ENCODE results near the gene ATP9B.
"Not testable (repeated sequence)": the region's sequence is repeated elsewhere in the genome, so short reads cannot be mapped to it uniquely, and the experiment has no call there.

Gene ATP9B

DNA sequence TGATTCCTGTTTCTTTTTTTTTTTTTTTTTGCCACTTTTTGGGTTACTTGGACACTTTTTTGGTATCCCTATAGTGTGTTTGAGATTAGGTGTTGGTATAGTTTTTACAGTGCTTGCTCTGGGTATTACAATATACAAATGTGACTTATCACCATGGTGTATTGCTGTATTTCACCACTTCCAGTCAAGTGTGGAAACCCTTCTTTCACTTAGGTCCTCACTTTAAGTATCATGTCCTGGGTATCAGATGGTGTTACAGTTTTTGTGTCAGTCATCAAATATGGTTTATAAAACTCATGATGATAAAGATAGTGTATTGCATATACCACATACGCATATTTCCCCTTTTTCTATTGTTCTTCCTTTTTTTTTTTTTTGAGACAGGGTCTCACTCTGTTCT lies 1.8 kb downstream of the ATP9B start:
- no peak for DNase-seq

DNA sequence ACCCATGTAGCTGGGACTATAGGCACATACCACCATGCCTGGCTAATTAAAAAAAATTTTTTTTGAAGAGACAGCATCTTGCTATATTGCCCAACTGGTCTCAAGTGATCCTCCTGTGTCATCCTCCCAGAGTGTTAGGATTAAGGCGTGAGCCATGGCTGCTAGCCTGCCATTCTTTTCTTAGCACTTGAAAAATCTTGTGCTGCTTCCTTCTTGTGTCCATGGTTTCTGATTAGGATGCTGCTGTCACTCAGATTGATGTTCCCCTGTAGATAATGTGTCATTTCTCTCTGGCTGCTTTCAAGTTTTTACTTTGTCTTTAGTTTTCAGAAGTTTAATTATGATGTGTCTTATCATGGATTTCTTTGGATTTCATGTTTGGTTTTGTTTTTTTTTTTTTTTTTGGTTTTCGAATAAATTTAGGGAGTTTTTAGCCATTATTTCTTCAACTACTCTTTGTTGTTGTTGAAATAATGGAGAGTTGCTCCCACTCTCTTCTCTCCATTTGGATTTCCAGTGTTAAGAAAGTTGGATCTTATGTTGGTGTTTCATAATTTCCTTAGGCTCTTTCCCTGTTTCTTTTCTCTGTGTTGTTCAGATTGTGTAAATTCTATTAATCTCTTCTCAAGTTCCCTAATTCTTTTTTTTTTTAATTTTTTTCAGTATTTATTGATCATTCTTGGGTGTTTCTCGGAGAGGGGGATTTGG lies 2.5 kb downstream of the ATP9B start:
- DNase-seq: no peak

DNA sequence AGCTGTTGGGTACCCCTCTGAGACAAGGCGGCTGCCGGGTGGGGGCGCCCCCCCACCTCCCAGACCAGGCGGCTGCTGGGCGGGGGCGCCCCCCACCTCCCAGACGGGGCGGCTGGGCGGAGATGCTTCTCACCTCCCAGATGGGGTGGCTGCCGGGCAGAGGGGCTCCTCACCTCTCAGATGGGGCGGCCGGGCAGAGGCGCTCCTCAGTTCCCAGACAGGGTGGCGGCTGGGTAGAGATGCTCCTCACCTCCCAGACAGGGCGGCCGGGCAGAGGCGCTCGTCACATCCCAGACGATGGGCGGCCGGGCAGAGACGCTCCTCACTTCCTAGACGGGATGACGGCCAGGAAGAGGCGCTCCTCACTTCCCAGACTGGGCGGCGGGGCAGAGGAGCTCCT lies 3.5 kb downstream of the ATP9B start:
- not testable (repeated sequence) for DNase-seq

DNA sequence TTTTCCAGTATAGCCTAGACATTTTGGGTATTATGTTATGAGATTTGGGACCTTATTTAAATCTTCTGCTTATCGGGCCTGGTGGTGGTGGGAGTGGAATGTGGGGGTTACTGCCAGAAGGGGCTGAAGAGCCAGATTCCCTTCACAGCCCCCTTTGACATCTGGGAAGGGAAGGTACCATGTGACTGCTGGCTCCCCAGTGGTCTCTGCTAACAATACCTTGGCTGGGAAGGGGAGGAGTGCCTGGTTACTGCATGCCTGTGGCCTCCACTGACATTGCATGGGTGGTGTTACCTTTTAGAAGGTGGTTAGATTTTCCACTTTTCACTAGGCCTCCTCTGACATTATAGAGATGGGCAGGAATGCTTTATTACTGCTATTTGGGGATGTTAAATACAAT lies 8.0 kb downstream of the ATP9B start:
- no peak for DNase-seq

DNA sequence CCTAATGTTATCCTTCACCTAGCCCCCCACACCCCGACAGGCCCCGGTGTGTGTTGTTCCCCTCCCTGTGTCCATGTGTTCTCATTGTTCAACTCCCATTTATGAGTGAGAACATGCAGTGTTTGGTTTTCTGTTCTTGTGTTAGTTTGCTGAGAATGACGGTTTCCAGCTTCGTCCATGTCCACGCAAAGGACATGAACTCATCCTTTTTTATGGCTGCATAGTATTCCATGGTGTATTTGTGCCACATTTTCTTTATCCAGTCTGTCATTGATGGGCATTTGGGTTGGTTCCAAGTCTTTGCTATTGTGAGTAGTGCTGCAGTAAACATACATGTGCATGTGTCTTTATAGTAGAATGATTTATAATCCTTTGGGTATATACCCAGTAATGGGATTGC lies 9.6 kb downstream of the ATP9B start:
- not testable (repeated sequence) for DNase-seq

DNA sequence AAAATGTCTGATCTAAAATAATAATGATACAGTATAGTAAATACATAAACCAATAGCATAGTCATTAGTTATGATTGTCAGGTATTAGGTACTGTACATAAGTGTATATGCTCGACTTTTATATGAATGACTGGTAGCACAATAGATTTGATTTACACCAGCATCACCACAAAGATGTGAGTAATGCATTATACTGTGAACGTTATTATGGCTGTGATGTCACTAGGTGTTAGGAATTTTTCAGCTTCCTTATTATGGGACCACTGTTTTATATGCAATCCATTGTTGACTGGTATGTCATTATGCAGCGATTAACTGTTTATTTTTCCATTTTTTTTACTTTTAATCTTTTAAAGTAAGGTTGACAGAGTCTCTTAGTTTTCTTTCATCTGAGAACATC lies 23.7 kb downstream of the ATP9B start:
- no peak for DNase-seq

DNA sequence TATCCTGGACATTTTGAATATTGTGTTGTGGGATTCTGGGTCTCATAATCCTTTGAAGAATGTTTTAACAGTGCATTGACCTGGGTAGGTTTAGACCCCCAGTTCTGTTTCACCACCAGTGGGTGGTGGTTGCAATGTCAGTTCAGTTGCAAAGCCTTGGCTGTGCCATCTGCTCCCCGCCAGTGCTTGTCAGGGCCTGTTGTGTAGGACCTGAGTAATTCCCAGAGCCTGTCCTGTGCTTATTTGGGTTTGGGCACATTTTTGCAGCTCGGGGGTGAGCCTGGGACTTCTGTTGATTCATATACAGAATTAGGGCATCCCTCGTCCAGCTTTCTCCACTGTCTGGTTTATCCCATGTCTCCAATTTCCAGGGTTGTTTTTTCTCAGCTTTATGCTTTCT lies 24.8 kb downstream of the ATP9B start:
- no peak for DNase-seq

DNA sequence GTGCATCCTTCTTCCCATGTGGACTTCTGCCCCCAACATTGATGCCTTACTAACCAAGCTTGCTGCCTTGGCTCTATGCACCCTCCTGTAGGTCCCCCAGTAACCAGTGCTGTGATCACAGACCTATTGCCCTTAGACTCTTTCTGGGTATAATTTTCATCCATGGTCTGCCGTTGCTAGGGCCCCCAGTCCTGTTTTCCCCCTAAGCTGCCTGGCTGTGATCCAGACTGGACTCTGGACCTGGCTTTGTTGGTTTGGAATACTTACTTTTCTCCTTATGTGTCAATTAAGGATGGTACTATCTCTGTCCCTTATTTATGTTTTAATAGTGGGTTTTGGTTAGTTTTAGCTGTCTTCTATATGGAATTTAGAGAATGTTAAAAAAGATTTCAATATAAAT lies 26.0 kb downstream of the ATP9B start:
- DNase-seq: no peak

DNA sequence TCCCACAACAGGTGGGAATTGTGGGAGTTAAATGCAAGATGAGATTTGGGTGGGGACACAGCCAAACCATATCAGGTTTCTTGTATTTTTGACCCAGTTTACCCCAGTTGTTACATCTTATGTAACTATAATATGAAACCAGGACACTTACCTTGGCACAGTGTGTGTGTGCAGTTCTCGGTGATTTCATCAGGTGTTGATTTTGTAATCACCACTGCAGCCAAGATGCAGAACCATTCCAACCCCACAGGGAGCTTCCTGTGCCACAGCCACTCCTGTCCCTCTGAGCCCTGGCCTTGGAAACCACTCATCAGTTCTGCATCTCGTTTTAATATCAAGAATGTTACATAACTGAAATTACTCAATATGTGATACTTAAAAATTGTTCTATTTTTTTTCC lies 31.8 kb downstream of the ATP9B start:
- no peak for DNase-seq

DNA sequence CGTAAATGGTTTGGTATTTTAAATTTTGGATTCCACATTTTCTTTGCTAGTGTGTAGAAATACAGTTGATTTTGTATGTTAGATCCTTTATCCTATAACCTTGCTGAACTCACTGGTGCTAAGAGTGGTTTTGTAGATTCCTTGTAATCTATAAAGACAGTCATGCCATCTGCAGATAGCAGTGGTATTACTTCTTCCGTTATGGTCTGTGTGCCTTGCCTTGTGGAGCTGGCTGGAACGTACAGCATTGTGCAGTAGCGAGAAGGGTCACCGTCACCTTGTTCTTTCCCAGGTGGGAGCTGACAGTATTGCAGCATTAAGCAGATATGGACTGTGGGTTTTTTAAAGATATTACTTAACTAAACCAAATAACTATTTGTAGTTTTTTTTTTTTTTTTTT lies 33.7 kb downstream of the ATP9B start:
- no peak for DNase-seq

DNA sequence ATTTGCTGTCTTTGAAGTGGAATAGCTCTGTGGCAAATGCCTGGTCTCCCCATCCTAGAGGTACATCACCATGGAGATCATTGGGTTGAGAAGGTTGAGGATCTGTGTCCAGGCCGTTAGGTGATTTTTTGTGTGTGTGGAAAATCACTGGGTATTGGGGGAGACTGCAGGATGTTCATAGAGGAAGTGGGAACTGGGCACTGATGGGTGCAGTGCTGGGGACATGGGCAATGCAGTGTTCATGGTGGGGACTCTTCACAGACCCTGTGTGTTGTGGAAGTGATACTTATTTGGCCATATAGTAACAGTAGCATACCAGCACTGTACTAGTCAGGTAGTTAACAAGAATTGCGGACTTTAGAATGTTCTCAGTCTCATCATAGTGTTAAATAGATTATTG lies 34.9 kb downstream of the ATP9B start:
- no peak for DNase-seq

DNA sequence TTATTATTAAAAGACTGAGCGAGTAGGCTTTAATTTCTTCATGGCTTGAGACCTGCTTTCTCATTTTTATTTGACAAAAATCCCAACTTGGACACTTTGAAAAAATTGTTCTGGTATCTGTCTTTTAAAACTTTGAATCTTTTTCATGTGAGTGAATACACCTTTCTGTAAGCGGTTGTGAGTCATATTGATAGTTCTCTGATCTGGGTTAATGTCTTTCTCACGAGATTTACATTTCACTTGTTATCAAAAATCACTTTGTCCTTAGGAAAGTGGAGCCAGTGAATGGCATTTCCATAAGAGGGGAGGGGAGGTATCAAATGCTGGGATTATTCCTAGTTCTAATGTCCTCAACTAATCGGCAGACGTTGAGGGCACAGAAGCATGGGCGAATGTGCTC lies 36.3 kb downstream of the ATP9B start:
- DNase-seq: no peak

DNA sequence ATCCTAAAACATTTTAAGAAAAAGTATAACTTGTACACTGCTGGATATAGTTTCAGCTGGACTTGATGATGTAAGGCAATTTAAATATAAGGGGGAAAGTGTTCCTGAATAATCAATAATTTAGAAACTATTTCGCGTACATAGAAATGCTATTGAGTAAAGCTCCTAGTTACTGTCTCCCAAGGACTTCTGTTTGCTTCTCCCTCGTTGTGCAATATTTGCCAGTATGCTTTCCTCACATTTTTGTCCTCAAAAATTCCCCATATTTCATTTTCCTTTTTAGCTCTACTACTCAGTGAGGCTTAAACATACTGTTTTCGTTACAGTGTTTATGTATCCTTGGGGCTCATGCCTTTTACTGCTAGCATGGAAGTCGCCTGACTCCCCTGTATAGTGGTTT lies 36.9 kb downstream of the ATP9B start:
- no peak for DNase-seq

DNA sequence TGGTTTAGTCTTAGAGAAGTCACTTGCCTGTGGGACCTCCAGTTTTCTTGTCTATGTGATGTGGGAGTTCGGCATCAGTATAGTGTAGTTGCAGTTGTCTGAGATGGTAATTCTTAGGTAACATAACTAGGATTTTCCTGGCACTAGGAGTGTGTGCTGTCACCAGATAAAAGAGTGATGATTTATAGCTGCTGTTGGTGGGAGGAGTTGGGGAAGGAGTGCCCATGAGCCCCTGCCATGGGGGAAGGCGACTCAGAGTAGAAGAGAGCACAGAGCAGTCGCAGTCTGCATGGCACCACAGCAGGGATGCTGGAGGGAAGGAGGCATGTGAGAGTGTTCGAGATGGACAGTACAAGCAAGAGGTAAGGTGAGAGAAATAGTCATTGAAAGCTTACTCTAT lies 38.7 kb downstream of the ATP9B start:
- DNase-seq: no peak

DNA sequence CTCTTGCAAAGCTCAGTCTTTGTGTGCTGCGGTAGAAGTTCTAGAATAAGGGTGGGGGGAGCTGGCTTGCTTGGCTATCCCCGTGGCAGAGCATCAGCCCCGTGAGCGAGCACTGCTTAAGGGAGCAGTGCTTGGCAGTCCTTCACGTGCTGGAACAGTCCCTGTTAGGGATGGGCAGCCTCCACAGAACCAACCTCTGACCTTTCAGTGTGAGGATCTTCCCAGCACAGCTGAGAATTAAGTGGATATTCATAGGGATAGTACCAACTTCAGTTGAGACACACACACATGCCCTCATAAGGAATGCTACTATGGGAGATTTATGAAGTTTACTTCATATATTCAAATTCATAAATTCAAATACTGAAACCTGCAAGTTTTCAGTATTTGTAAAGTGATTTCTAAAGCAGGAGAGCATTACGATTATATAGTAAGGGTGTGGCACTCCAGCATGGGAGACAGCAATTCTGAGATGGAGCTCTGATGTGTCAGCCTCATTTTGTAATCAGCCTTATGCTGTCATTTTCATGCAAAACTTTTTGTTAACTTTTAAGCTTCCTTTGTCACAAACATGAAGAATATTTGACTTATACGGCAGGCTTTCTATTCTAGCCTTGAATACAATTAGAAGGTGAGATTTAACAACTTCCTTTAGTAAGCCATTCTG lies 39.5 kb downstream of the ATP9B start:
- no peak for DNase-seq

DNA sequence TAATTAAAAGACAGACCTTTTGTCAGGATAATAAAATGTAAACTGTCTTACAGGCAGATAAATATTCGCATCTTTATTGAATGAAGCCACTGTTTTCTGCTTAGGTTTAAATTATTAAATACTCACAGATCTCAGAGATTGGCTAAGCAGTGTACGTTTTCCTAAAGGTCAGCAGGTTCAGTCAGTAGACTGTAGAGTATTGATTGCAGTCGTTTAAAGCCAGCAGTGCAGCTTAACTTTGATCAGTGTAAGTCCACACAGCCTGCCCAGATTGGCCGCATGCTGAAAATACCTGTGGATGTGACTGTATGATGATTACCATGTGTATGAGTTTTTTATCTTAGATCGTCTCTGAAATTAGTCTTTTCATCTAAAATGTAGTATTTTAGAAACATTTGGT lies 42.3 kb downstream of the ATP9B start:
- no peak for DNase-seq

DNA sequence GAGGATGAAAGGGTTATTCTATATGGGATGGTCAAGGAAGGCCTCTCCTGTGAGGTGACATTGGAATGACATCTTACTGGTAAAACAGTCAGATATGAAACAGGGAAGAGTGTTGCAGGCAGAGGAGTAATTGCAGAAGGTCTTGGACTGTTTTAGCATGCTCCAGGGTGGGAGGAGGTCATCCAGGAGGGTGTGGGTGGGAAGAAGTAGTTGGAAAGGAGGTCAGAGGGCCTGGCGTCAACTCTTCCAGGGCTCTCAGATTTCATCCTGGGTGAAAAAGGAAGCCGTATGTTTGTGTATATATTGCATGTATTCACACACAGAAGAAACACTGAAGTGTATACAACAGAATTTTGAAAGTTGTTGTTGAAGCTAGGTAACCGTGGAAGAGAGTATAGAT lies 48.2 kb downstream of the ATP9B start:
- no peak for DNase-seq

DNA sequence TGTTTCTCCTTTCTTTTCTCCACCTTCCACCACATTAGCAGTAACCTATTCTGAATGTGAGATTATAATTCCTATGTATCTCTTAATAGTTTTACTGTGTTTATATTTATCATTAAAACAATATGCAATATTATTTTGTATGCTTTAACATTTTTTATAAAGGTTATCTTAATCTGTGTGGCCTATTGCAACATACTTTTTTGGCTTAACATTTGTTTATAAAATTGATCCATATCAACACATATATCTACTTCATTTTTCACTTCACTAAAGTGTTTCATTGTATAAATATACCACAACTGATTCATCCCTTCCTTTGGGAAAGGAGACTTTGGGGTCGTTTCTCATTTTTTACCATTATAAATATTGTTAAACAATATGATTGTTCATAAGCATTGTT lies 48.6 kb downstream of the ATP9B start:
- DNase-seq: no peak

DNA sequence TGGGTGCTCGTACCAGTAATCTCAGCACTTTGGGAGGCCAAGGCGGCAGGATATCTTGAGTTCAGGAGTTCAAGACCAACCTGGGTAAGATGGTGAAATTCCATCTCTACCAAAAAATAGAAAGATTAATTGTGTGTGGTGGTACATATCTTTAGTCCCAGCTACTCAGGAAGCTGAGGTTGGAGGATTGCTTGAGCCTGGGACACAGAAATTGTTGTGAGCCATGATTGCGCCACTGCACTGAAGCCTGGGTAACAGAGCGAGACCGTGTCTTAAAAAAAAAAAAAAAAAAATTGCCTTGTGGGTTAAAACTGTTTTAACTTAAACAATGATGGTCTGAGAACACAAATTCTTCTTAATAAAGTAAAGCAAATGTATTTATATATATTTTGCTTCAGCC lies 49.6 kb downstream of the ATP9B start:
- no peak for DNase-seq

DNA sequence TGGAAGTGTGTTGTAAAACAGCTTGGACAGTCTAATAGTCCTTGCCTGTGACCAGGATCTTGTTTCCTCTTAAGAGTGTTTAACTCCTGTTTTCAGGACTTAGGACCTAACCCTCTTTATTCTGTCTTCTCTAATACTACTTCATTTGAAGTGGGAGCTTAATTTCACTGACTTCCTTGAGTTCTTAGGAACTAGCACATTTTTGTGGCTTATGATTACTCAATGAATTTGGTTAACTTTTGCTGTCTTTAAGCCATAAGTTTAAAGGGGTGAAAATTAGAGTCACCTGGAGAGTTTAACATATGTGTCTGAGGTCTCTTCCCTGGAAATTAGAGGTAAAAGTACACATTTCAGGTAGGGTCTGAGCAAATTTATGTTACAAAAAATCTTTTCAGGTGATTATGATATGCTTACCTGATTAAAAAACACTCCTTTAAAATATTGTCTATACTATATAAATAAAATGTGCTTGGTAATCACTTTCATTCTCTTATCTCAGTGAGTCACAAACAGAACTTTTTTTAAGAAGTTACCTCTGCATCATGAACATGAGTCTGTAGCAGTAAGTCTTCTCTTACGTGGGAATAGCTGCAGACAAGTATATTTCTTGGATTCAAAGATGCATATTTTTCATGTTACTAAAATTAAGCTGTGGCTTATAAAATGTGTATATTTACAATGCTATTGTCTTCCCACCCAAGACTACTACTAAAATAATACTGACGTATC lies 52.7 kb downstream of the ATP9B start:
- DNase-seq: no peak

DNA sequence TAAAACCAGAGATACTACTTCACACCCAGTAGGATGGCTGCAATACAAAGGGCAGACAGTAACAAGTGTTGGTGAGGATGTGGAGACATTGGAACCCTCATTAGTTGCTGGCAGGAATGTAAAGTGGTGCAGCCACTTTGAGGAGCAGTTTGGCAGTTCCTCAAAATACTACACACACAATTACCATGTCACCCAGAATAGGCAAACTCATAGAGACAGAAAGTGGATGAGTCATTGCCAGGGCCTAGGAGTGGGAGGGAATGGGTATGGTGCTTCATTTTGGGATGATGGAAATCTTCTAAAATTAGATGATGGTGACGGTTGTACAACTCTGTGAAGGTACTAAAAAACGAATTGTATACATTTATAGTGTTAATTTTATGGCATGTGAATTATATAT lies 54.8 kb downstream of the ATP9B start:
- no peak for DNase-seq

DNA sequence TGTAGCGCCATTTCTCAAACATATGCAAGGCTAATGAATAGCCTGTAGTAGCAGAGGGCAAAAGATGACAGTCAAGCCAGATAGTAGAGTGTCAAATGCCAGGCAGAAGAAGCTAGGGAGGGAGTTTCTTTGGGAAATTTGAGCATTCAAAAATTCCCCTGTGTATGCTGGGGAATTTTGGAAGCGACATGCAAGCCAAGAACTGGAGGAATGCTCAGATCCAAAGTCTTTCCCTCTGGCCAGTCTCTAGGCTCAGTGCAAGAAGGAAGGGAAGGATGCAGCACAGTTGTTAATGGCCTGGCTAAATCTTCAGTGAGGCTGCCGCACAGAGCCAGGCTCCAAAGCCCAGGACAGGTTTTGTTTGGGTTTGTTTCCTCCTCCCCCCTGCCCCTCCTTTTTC lies 59.9 kb downstream of the ATP9B start:
- DNase-seq: no peak

DNA sequence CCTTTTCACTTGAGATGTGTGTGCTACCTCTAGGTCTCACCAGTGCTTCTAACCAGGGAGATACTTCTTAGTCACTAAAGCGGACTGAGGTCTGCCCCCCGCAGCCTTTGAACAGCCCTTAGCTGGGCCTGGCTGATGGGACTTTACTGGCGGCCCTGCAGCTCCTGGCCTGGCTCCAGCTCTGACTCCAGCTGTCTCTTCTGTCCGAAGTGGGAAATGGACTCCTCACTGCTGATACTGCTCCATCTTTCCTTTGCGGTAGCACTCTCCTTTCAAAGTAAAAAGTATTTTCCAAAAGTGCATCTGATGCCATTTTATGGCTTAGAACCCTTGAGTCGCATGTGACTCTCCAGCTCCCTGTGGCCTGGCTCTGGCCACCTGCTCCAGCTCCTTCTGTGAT lies 64.5 kb downstream of the ATP9B start:
- no peak for DNase-seq

DNA sequence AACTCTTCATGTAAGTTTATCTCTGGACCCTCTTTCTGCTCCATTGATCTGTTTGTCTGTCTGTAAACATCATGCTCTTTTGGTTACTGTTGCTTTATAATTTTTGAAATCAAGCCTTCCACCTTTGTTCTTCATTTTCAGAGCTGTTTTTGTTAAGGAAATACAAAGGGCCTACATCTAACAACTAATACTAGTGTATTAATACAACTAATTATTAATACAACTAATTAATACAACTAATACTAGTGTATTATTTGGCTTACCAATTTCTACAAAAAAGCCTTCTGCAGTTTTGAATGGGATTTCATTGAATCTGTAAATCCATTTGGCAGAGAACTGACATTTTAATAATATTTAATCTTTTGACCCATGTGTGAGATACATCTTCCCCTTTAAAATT lies 66.7 kb downstream of the ATP9B start:
- no peak for DNase-seq
